ENCODE results near the gene FBN2. TPM values are rescaled to one million over a fixed set of nuclear protein-coding genes. Genes with fewer than 3 reads are reported as not detected.

FBN2 gene
- total and polyA plus RNA-seq, 2 of the 4 experiments (the other 2 are of a cell fraction): 26.7 to 69.0 TPM

DNA sequence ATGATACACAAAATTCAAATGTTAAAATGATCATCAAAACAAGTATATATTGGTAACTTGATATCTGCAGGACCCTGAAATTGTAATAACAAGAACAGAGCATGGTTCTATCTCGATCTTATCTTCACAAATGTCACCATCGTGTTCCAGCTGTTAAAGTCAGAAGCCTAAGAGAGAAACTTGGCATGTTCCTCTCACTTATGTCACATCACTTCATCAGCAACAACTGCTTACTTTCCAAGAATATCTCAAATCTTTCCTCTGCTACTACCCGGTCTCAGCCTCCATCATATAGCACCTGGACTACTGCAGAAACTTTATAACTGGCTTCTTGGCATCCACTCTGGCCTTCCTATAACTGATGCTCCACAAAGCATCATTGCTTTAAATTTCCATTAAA is 84.9 kb downstream of the FBN2 start:
- no peaks in the 10 kb centered on the region for H3K9me3 ChIP-seq (ENCODE audit: control insufficient read depth, insufficient read depth, low read length)
- no peak overlapping the region for H4K91ac ChIP-seq (ENCODE audit: insufficient read depth, low read depth, low read length)
- no peaks in the 10 kb centered on the region for H3K9me1 ChIP-seq (ENCODE audit: insufficient read depth, low read length)
- no peaks in the 10 kb centered on the region for H3K27me3 ChIP-seq (ENCODE audit: control insufficient read depth, insufficient read depth, low read length)
- no peak overlapping the region for H3K23ac ChIP-seq (ENCODE audit: low read depth, low read length)
- no peak for ATAC-seq (ENCODE audit: low read depth)
- no peak overlapping the region for H2BK120ac ChIP-seq (ENCODE audit: low read depth, low read length)
- H3K4me3 ChIP-seq (ENCODE audit: insufficient read depth, low read depth, low read length): no peak overlapping the region
- no peak overlapping the region for H2BK15ac ChIP-seq (ENCODE audit: low read depth, low read length)
- H3K14ac ChIP-seq (replicated peaks; ENCODE audit: low read depth, low read length): no peak overlapping the region
- CTCF ChIA-PET: no interaction called here
- no peak overlapping the region for H3K4me2 ChIP-seq (ENCODE audit: low read depth, low read length)
- H3K9ac ChIP-seq (ENCODE audit: low read depth, low read length): no peak overlapping the region
- H2BK20ac ChIP-seq (ENCODE audit: low read depth, low read length): no peak overlapping the region
- H2AFZ ChIP-seq (replicated peaks; ENCODE audit: low read length, poor library complexity): no peak overlapping the region
- no TSS peak for BruUV-seq (replicated peaks)
- intact Hi-C loops (cut with micrococcal nuclease) (no loop called here), in situ Hi-C loops (cut with MboI; ENCODE audit: low sequenced_read_pairs) (no loop called here), dilution Hi-C loops (cut with HindIII; ENCODE audit: low sequenced_read_pairs, unreplicated experiment) (no loop called here)
- H3K79me1 ChIP-seq (ENCODE audit: low read depth in 1 of 2, low read length in 2 of 2): peaks cover 0 to 13% of the 10 kb centered on the region in 2 experiments; a peak in 3 of 4 replicates
- no peak overlapping the region for H4K5ac ChIP-seq (ENCODE audit: low read depth, low read length)
- peaks cover 8% of the 10 kb centered on the region; the same call in 1 of the 2 replicates for H4K20me1 ChIP-seq (ENCODE audit: insufficient read depth, low read length)
- H3K18ac ChIP-seq (ENCODE audit: low read depth, low read length): no peak overlapping the region
- TF ChIP-seq BHLHE40 (IDR thresholded peaks at IDR 0.05; ENCODE audit: low read depth, low read length) (no peak), RCOR1 (IDR thresholded peaks at IDR 0.05; ENCODE audit: insufficient replicate concordance, low read length) (no peak), SMC3 (IDR thresholded peaks at IDR 0.05; ENCODE audit: low read depth, low read length) (no peak), MXI1 (IDR thresholded peaks at IDR 0.05; ENCODE audit: borderline replicate concordance, low read depth, low read length) (no peak), RFX5 (IDR thresholded peaks at IDR 0.05; ENCODE audit: low read depth, low read length) (no peak), CHD1 (IDR thresholded peaks at IDR 0.05; ENCODE audit: low read depth, low read length) (no peak), FOS (IDR thresholded peaks at IDR 0.05; ENCODE audit: low read depth, low read length) (no peak), POLR2A (IDR thresholded peaks at IDR 0.05; ENCODE audit: low read depth, low read length) (no peak), MAFK (IDR thresholded peaks at IDR 0.05; ENCODE audit: low read depth, low read length) (no peak), RAD21 (IDR thresholded peaks at IDR 0.05; ENCODE audit: low read length) (no peak)
- TF ChIP-seq, protein P1, sequence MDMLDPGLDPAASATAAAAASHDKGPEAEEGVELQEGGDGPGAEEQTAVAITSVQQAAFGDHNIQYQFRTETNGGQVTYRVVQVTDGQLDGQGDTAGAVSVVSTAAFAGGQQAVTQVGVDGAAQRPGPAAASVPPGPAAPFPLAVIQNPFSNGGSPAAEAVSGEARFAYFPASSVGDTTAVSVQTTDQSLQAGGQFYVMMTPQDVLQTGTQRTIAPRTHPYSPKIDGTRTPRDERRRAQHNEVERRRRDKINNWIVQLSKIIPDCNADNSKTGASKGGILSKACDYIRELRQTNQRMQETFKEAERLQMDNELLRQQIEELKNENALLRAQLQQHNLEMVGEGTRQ (IDR thresholded peaks at IDR 0.05; ENCODE audit: low read depth, low read length): no peak
- TF ChIP-seq, protein P2, sequence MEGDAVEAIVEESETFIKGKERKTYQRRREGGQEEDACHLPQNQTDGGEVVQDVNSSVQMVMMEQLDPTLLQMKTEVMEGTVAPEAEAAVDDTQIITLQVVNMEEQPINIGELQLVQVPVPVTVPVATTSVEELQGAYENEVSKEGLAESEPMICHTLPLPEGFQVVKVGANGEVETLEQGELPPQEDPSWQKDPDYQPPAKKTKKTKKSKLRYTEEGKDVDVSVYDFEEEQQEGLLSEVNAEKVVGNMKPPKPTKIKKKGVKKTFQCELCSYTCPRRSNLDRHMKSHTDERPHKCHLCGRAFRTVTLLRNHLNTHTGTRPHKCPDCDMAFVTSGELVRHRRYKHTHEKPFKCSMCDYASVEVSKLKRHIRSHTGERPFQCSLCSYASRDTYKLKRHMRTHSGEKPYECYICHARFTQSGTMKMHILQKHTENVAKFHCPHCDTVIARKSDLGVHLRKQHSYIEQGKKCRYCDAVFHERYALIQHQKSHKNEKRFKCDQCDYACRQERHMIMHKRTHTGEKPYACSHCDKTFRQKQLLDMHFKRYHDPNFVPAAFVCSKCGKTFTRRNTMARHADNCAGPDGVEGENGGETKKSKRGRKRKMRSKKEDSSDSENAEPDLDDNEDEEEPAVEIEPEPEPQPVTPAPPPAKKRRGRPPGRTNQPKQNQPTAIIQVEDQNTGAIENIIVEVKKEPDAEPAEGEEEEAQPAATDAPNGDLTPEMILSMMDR (conservative IDR thresholded peaks at IDR 0.05; ENCODE audit: low read depth, low read length): no peak
- H2AK9ac ChIP-seq (replicated peaks; ENCODE audit: low read depth, low read length, poor library complexity): no peak overlapping the region
- no peak overlapping the region for H3K56ac ChIP-seq (ENCODE audit: extremely low read depth, insufficient read depth, low read length)
- no peaks in the 10 kb centered on the region for H3K4me1 ChIP-seq (ENCODE audit: control insufficient read depth, insufficient read depth, low read length)
- no peak overlapping the region for H2AK5ac ChIP-seq (ENCODE audit: low read depth, low read length)
- H3K4ac ChIP-seq (ENCODE audit: low read depth, low read length): no peak overlapping the region
- H3K27ac ChIP-seq (ENCODE audit: insufficient read depth, low read length): no peak overlapping the region
- H2BK5ac ChIP-seq (ENCODE audit: low read depth, low read length, poor library complexity, severe bottlenecking): no peak overlapping the region
- POLR2A ChIA-PET (ENCODE audit: unreplicated experiment): no interaction called here
- peaks cover 6% of the 10 kb centered on the region; the same call in 1 of the 2 replicates for H3K36me3 ChIP-seq (ENCODE audit: control insufficient read depth, insufficient read depth, low read length)
- no peak for DNase-seq
- H4K8ac ChIP-seq (ENCODE audit: low read depth in 2 of 2, low read length in 2 of 2): no peak overlapping the region
- WGBS, 2 experiments (ENCODE audit: extremely low coverage in 2 of 2, insufficient read length in 1 of 2): no CpG with 5 or more reads among the region's 3 CpGs
